Measurements from ENCODE around the gene LYSMD2. TPM values are rescaled to one million over a fixed set of nuclear protein-coding genes. Genes with fewer than 3 reads are reported as not detected.

Gene LYSMD2
- total RNA-seq, 1 donor from 2014 or later = 1.8 TPM

DNA sequence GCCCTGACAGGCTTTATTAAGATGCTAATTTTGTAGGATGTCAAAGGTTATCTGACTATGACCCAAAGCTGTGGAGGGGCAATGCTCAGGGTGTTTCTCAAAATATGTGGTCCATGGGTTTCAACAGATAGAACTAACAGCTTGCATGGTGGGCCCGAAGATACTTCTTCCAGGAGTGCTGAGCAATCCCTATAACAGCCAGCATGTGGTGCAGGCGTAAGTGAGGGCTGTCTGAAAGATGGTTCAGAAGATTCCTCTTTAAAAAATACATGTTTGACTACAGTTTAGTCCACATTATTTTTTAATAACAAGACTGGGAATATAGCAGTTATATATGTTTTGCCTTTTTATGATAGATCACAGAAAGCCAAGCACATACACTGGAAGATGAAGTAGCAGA lies 48.6 kb downstream of the LYSMD2 start:
- no peaks in the 10 kb centered on the region for H3K4me1 Mint-ChIP-seq (ENCODE audit: unreplicated experiment)
- no peaks in the 10 kb centered on the region for H3K9me3 Mint-ChIP-seq (ENCODE audit: unreplicated experiment)
- peaks cover 64% of the 10 kb centered on the region for H3K27me3 Mint-ChIP-seq (ENCODE audit: unreplicated experiment)
- TF ChIP-seq, protein P1, sequence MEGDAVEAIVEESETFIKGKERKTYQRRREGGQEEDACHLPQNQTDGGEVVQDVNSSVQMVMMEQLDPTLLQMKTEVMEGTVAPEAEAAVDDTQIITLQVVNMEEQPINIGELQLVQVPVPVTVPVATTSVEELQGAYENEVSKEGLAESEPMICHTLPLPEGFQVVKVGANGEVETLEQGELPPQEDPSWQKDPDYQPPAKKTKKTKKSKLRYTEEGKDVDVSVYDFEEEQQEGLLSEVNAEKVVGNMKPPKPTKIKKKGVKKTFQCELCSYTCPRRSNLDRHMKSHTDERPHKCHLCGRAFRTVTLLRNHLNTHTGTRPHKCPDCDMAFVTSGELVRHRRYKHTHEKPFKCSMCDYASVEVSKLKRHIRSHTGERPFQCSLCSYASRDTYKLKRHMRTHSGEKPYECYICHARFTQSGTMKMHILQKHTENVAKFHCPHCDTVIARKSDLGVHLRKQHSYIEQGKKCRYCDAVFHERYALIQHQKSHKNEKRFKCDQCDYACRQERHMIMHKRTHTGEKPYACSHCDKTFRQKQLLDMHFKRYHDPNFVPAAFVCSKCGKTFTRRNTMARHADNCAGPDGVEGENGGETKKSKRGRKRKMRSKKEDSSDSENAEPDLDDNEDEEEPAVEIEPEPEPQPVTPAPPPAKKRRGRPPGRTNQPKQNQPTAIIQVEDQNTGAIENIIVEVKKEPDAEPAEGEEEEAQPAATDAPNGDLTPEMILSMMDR (IDR thresholded peaks at IDR 0.05) = no peak
- DNase-seq (ENCODE audit: extremely low spot score, unreplicated experiment) = no peak
- H3K36me3 Mint-ChIP-seq (ENCODE audit: unreplicated experiment) = no peaks in the 10 kb centered on the region
- H3K27ac Mint-ChIP-seq (ENCODE audit: unreplicated experiment) = no peak overlapping the region
- no peak overlapping the region for H3K4me3 Mint-ChIP-seq (ENCODE audit: unreplicated experiment)

GRCh38 chr15:51687565-51687964 lies 49.9 kb downstream of the LYSMD2 start:
- TF ChIP-seq, protein P1 (IDR thresholded peaks at IDR 0.05) = no peak
- H3K4me3 Mint-ChIP-seq (ENCODE audit: unreplicated experiment) = no peak overlapping the region
- no peaks in the 10 kb centered on the region for H3K9me3 Mint-ChIP-seq (ENCODE audit: unreplicated experiment)
- H3K27me3 Mint-ChIP-seq (ENCODE audit: unreplicated experiment) = peaks cover 62% of the 10 kb centered on the region
- no peaks in the 10 kb centered on the region for H3K36me3 Mint-ChIP-seq (ENCODE audit: unreplicated experiment)
- H3K4me1 Mint-ChIP-seq (ENCODE audit: unreplicated experiment) = no peaks in the 10 kb centered on the region
- DNase-seq (ENCODE audit: extremely low spot score, unreplicated experiment) = no peak
- H3K27ac Mint-ChIP-seq (ENCODE audit: unreplicated experiment) = no peak overlapping the region

DNA sequence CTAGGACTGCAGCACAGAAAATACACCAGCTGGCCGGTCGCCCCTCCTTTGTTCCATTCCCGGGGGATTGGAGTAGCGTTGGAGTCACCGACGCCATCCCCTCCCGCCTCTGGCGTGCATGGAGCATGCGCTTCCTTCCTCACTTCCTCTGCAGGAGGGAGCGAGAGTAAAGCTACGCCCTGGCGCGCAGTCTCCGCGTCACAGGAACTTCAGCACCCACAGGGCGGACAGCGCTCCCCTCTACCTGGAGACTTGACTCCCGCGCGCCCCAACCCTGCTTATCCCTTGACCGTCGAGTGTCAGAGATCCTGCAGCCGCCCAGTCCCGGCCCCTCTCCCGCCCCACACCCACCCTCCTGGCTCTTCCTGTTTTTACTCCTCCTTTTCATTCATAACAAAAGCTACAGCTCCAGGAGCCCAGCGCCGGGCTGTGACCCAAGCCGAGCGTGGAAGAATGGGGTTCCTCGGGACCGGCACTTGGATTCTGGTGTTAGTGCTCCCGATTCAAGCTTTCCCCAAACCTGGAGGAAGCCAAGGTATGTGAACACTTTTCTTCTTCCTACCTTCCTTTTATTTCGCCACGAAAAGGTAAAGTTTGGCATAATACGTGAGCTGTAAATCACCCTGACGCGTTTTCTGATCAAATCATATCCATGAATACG lies 56.0 kb downstream of the LYSMD2 start, which contains the start of gene SCG3:
Gene SCG3 (plus strand): TSS at position 201 of the 661 bp plus-strand sequence. CDS start 253 bp downstream, at position 454.
- Mint-ChIP-seq H3K9me3 (ENCODE audit: unreplicated experiment) (no peaks in the 10 kb centered on the region), H3K27me3 (ENCODE audit: unreplicated experiment) (peaks cover 52% of the 10 kb centered on the region), H3K4me3 (ENCODE audit: unreplicated experiment) (no peak within 1 kb of the TSS), H3K36me3 (ENCODE audit: unreplicated experiment) (no peaks in the 10 kb centered on the region), H3K27ac (ENCODE audit: unreplicated experiment) (no peak within 1 kb of the TSS), H3K4me1 (ENCODE audit: unreplicated experiment) (peaks cover 7% of the 10 kb centered on the region)
- TF ChIP-seq, protein P1 (IDR thresholded peaks at IDR 0.05) = no peak
- DNase-seq (ENCODE audit: extremely low spot score, unreplicated experiment) = peak; percentile 87

DNA sequence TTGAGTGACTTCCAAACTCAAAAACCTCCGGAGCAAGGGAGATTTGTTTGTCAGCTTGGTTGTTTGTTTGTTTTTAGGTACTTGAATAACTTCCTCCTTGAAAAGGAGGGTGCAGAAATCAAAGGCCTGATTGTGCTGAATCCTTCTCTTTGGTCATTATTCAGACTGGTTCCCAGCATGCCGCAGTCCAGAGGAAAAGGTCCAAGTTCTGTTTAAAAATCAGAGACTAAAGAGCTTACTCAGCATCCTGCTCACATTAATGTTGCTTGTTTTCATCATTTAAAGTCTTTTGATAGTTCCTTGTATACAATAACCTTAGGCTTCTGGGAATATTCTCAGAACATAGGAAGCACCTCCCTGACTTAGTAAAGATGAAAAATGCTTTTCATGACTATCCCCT lies 57.1 kb downstream of the LYSMD2 start:
- DNase-seq (ENCODE audit: extremely low spot score, unreplicated experiment) = no peak
- Mint-ChIP-seq H3K4me1 (ENCODE audit: unreplicated experiment) (peaks cover 7% of the 10 kb centered on the region), H3K9me3 (ENCODE audit: unreplicated experiment) (no peaks in the 10 kb centered on the region), H3K36me3 (ENCODE audit: unreplicated experiment) (no peaks in the 10 kb centered on the region), H3K27me3 (ENCODE audit: unreplicated experiment) (peaks cover 51% of the 10 kb centered on the region), H3K4me3 (ENCODE audit: unreplicated experiment) (no peak overlapping the region), H3K27ac (ENCODE audit: unreplicated experiment) (no peak overlapping the region)
- TF ChIP-seq, protein P1 (IDR thresholded peaks at IDR 0.05) = no peak

GRCh38 chr15:51678096-51678495 lies 59.4 kb downstream of the LYSMD2 start:
- Mint-ChIP-seq H3K4me3 (ENCODE audit: unreplicated experiment) (no peak overlapping the region), H3K9me3 (ENCODE audit: unreplicated experiment) (no peaks in the 10 kb centered on the region), H3K36me3 (ENCODE audit: unreplicated experiment) (no peaks in the 10 kb centered on the region), H3K27ac (ENCODE audit: unreplicated experiment) (no peak overlapping the region), H3K4me1 (ENCODE audit: unreplicated experiment) (peaks cover 7% of the 10 kb centered on the region), H3K27me3 (ENCODE audit: unreplicated experiment) (peaks cover 42% of the 10 kb centered on the region)
- TF ChIP-seq, protein P1 (IDR thresholded peaks at IDR 0.05) = no peak
- DNase-seq (ENCODE audit: extremely low spot score, unreplicated experiment) = no peak

All from osteocyte (in vitro differentiated cells).